Endothelial cell of umbilical vein (primary cell): ENCODE results near the gene FLVCR2. TPM values are rescaled to one million over a fixed set of nuclear protein-coding genes. Genes with fewer than 3 reads are reported as not detected.

Experiments
- Bru-seq: library from RNA; stranded (reverse); fragments of 400-500 nt; gene quantifications from one replicate; lab custom pipeline; 2021; lab: Mats Ljungman, UMichigan
- BruChase-seq, 2 experiments: library from RNA; stranded (reverse); fragments of 400-500 nt; gene quantifications; one replicate each; lab custom pipeline; 2021; lab: Mats Ljungman, UMichigan
- BruUV-seq: library from RNA; stranded (reverse); fragments of 400-500 nt; replicated peaks from 2 replicates; lab custom pipeline; 2021; lab: Mats Ljungman, UMichigan
- CTCF ChIA-PET: fragments of 300-600, 350-600 bp; sonication (Branson Sonifier 250); formaldehyde crosslinking; loops from one replicate; lab custom pipeline; 2021; ENCODE audit warnings: antibody characterized with exemption, inconsistent platforms; lab: Charles Lee
- POLR2A ChIA-PET: fragments of 300-600, 350-600 bp; sonication (Branson Sonifier 250); formaldehyde crosslinking; loops from one replicate; lab custom pipeline; 2021; ENCODE audit warnings: antibody characterized with exemption, inconsistent platforms; lab: Charles Lee
- DNase-seq: peaks from one replicate; pipeline ENCODE4 v3.0.0-alpha.2; 2011; ENCODE audit warnings: low read depth, low spot score
- FAIRE-seq: peaks from 2 replicates; lab custom pipeline; 2011; peaks lifted over from hg19 to GRCh38; lab: Jason Lieb, UNC
- H2AFZ ChIP-seq: 2 replicates; pipeline ENCODE4 v1.6.0; 2012; ENCODE audit warnings: low read depth, low read length, control low read depth, inconsistent platforms
- H3K27ac ChIP-seq: 2 replicates; pipeline ENCODE4 v1.5.1; 2011; ENCODE audit warnings: low read depth, mild to moderate bottlenecking, control low read depth, low read length, moderate library complexity; ENCODE audit not compliant: insufficient read depth
- H3K27me3 ChIP-seq, 2 experiments: 2 replicates each; pipeline versions ENCODE4 v1.6.0 to v1.6.1; 2011; ENCODE audit warnings: low read length in 2 of 2, mixed read lengths in 1 of 2; ENCODE audit not compliant: control insufficient read depth in 2 of 2, insufficient read depth in 2 of 2
- H3K36me3 ChIP-seq, 2 experiments: 2 replicates in 1 of 2; 3 replicates in 1 of 2; pipeline ENCODE4 v1.5.1; 2011; ENCODE audit warnings: low read length in 2 of 2, mild to moderate bottlenecking in 1 of 2, moderate library complexity in 1 of 2; ENCODE audit not compliant: control insufficient read depth in 2 of 2, insufficient read depth in 2 of 2; ENCODE audit errors: extremely low read depth in 1 of 2
- H3K4me1 ChIP-seq: 3 replicates; pipeline ENCODE4 v1.5.1; 2011; ENCODE audit warnings: mild to moderate bottlenecking, low read length; ENCODE audit not compliant: control insufficient read depth, insufficient read depth; ENCODE audit errors: extremely low read depth
- H3K4me2 ChIP-seq: 2 replicates; pipeline ENCODE4 v1.6.1; 2011; ENCODE audit warnings: low read length, control low read depth, mixed read lengths; ENCODE audit not compliant: insufficient read depth
- H3K4me3 ChIP-seq, 3 experiments: fragments of 200-600 bp in 1 of 3; sonication (generic), shearing (Covaris generic) in 1 of 3; replicated peaks in 1 of 3; 2 replicates each; pipeline ENCODE4 v1.5.1; 2011 to 2016; ENCODE audit warnings: control low read depth in 3 of 3, low read length in 3 of 3, mild to moderate bottlenecking in 2 of 3, inconsistent platforms in 1 of 3, low read depth in 1 of 3, moderate library complexity in 1 of 3; ENCODE audit not compliant: insufficient read depth in 1 of 3
- H3K79me2 ChIP-seq: 2 replicates; pipeline ENCODE4 v1.6.0; 2012; ENCODE audit warnings: low read length, inconsistent platforms; ENCODE audit not compliant: control insufficient read depth, insufficient read depth
- H3K9ac ChIP-seq: replicated peaks from 2 replicates; pipeline ENCODE3; 2011; ENCODE audit warnings: low read length, control low read depth; ENCODE audit not compliant: insufficient read depth; ENCODE audit errors: extremely low read depth
- H3K9me1 ChIP-seq: replicated peaks from 3 replicates; pipeline ENCODE4 v1.6.0; 2011; ENCODE audit warnings: mild to moderate bottlenecking, low read length; ENCODE audit not compliant: control insufficient read depth, insufficient read depth; ENCODE audit errors: extremely low read depth
- H3K9me3 ChIP-seq: replicated peaks from 2 replicates; pipeline ENCODE4 v1.5.1; 2012; ENCODE audit warnings: low read length, inconsistent platforms; ENCODE audit not compliant: control insufficient read depth, insufficient read depth
- H4K20me1 ChIP-seq: replicated peaks from 2 replicates; pipeline ENCODE3; 2011; ENCODE audit warnings: mild to moderate bottlenecking, low read length; ENCODE audit not compliant: control insufficient read depth, insufficient read depth; ENCODE audit errors: extremely low read depth
- EZH2 ChIP-seq: IDR thresholded peaks from 2 replicates; pipeline ENCODE4 v1.6.1; 2012; ENCODE audit warnings: borderline replicate concordance, low read depth, mild to moderate bottlenecking, moderate library complexity, low read length, inconsistent platforms; ENCODE audit not compliant: severe bottlenecking
- FOS ChIP-seq: IDR thresholded peaks from 2 replicates; pipeline ENCODE4 v1.6.1; 2011; ENCODE audit warnings: mild to moderate bottlenecking, low read length, moderate library complexity, borderline replicate concordance; ENCODE audit not compliant: insufficient read depth
- GATA2 ChIP-seq: IDR thresholded peaks from 2 replicates; pipeline ENCODE4 v1.7.0; 2011; ENCODE audit warnings: low read depth, mild to moderate bottlenecking, moderate library complexity, mixed read lengths, low read length; ENCODE audit not compliant: insufficient read length, insufficient read depth
- MAX ChIP-seq: IDR thresholded peaks from 2 replicates; pipeline ENCODE4 v1.6.1; 2011; ENCODE audit not compliant: insufficient read depth, insufficient read length
- dilution Hi-C: fragments of 300-500 bp; cut with MboI; formaldehyde crosslinking; loops from one replicate; pipeline ENCODE4 v1.15.0; 2019; ENCODE audit warnings: low sequenced_read_pairs; ENCODE audit not compliant: extremely low pct_ligation_motif_present
- intact Hi-C: fragments of 100-400 bp; cut with micrococcal nuclease; formaldehyde crosslinking; loops from one replicate; pipeline ENCODE4 v1.10.0; 2022
- long read RNA-seq: library from polyadenylated mRNA; stranded (forward); transcript quantifications from one replicate; pipeline ENCODE4 v2.0.0, GENCODE V29; 2021
- polyA minus RNA-seq, 3 experiments: library from RNA; depleted of rRNA, polyadenylated mRNA; stranded (reverse); fragments of >200 nt; gene quantifications; 1 replicate in 1 of 3; 2 replicates in 2 of 3; pipeline ENCODE4 v1.2.3, GENCODE V29; 2011
- polyA plus RNA-seq, 4 experiments: library from polyadenylated mRNA; depleted of rRNA in 3 of 4; stranded (reverse) in 3 of 4; unstranded in 1 of 4; fragments of >200 nt; gene quantifications; 2 replicates each; pipeline versions ENCODE4 v1.2.1 to v1.2.3, GENCODE V29; 2011 to 2012; ENCODE audit warnings: missing spikeins in 1 of 4
- total RNA-seq: library from RNA; stranded (reverse); gene quantifications from 2 replicates; pipeline ENCODE4 v1.2.3, GENCODE V29; 2021

FLVCR2 gene
- total RNA-seq (4.9 and 9.1 TPM in 2 replicates), polyA plus RNA-seq (1.4 and 1.8 TPM in 2 replicates), polyA minus RNA-seq (2.3 and 9.0 TPM in 2 replicates), Bru-seq, nascent RNA (percentile 44 among the genes with signal in this experiment), BruChase-seq, experiment 1, labeled RNA remaining after a 6-hour chase (percentile 33 among the genes with signal in this experiment), BruChase-seq, experiment 2, labeled RNA remaining after a 2-hour chase (percentile 34 among the genes with signal in this experiment)
- polyA plus RNA-seq (2011; cell fraction: cytosol; rRNA removed) = 0.99 and 1.1 TPM in 2 replicates
- 1.9 and 2.2 TPM in 2 replicates for polyA plus RNA-seq (2011; cell fraction: nucleus; rRNA removed)
- 1.5 and 2.3 TPM in 2 replicates for polyA plus RNA-seq (2012)
- polyA minus RNA-seq (2011; cell fraction: cytosol; rRNA and poly(A)+ RNA removed) = 5.3 TPM
- 1.7 and 2.7 TPM in 2 replicates for polyA minus RNA-seq (2011; cell fraction: nucleus; rRNA and poly(A)+ RNA removed)
- long read RNA-seq, partial matches to known transcripts = 0 of 2 reads
- long read RNA-seq, other reads (novel, unspliced or antisense) = 1 of 2 reads

- peak within 1 kb of the TSS; percentile 96 for H2AFZ ChIP-seq
- no TSS peak for BruUV-seq
- H3K4me1 ChIP-seq = peaks cover 18% of the 10 kb centered on the region
- ChIA-PET CTCF (interaction anchor here (0.7 to 10.0 kb wide), 29 partner anchors 9 to 809 kb away, joined by 3 to 309 read pairs (median 6); partner anchors contain the start of genes ERG28, TGFB3 and TTLL5), POLR2A (interaction anchor here (1.0 kb wide), 1 partner anchor 83 kb away, joined by 3 read pairs; the partner anchor contains the start of genes ERG28 and TTLL5)
- intact Hi-C loops = loop anchor here (2.0 kb wide), 1 partner anchor 809 kb away; no protein-coding TSS in a partner anchor
- dilution Hi-C loops = no loop called here
- H3K27me3 ChIP-seq = peaks cover 0 to 4% of the 10 kb centered on the region in 2 experiments
- H3K36me3 ChIP-seq = no peaks in the 10 kb centered on the region
- peak within 1 kb of the TSS; percentile 27 for H3K9ac ChIP-seq
- TF ChIP-seq GATA2 (no peak), FOS (no peak), EZH2 (no peak), MAX (peak; percentile 4)
- no peaks in the 10 kb centered on the region for H3K79me2 ChIP-seq
- H3K4me3 ChIP-seq = peak within 1 kb of the TSS; percentile 50 to 83 (median 64)
- H3K9me3 ChIP-seq = no peaks in the 10 kb centered on the region
- H4K20me1 ChIP-seq = no peaks in the 10 kb centered on the region
- peak; percentile 64 for DNase-seq
- no peak within 1 kb of the TSS for H3K27ac ChIP-seq
- H3K4me2 ChIP-seq = peak within 1 kb of the TSS; percentile 99
- H3K9me1 ChIP-seq = no peaks in the 10 kb centered on the region
- peak; percentile 18 for FAIRE-seq
Measured at GRCh38 chr14:75578102-75578785, at the start of gene FLVCR2. Gene FLVCR2 (plus strand): TSS chr14:75578620. CDS start chr14:75578973, 353 bp downstream.
